K562 (cell line): ENCODE measurements around the gene STK4. TPM values are rescaled to one million over a fixed set of nuclear protein-coding genes. Genes with fewer than 3 reads are reported as not detected.

Experiments
- BCLAF1 ChIP-seq, 2 experiments: fragments of 450-650 bp in 1 of 2; IDR thresholded peaks; 2 replicates each; pipeline ENCODE4 v1.6.1; 2011 to 2017; ENCODE audit warnings: low read depth in 2 of 2, antibody characterized with exemption in 1 of 2, borderline replicate concordance in 1 of 2, low read length in 1 of 2, mild to moderate bottlenecking in 1 of 2, mixed read lengths in 1 of 2; ENCODE audit not compliant: control insufficient read depth in 1 of 2
- BDP1 ChIP-seq: IDR thresholded peaks from 3 replicates; pipeline ENCODE4 v1.6.1; 2011; ENCODE audit not compliant: insufficient read length, insufficient read depth
- DNMT1 ChIP-seq: fragments of 450-650 bp; IDR thresholded peaks from 2 replicates; pipeline ENCODE4 v1.6.1; 2016; ENCODE audit warnings: antibody characterized with exemption, mild to moderate bottlenecking
- NEUROD1 ChIP-seq: fragments of 150-350 bp; IDR thresholded peaks from 2 replicates; pipeline ENCODE4 v1.6.1; 2014; ENCODE audit warnings: borderline replicate concordance, low read length, low read depth; ENCODE audit not compliant: partially characterized antibody
- POLR2AphosphoS5 ChIP-seq: IDR thresholded peaks from 2 replicates; pipeline ENCODE4 v1.6.1; 2011; ENCODE audit warnings: mild to moderate bottlenecking, low read depth, low read length, moderate library complexity; ENCODE audit not compliant: control insufficient read depth, insufficient read depth
- SAP30 ChIP-seq: fragments of 200-600 bp; sonication (generic); IDR thresholded peaks from 2 replicates; pipeline ENCODE4 v1.6.1; 2012; ENCODE audit warnings: borderline replicate concordance, low read depth, mild to moderate bottlenecking, moderate library complexity, low read length, control low read depth, inconsistent platforms; ENCODE audit not compliant: insufficient read depth, poor library complexity, severe bottlenecking
- SMAD1 ChIP-seq: fragments of 150-350 bp; IDR thresholded peaks from 2 replicates; pipeline ENCODE4 v1.6.1; 2014; ENCODE audit warnings: low read length, low read depth; ENCODE audit not compliant: partially characterized antibody
- SREBF1 ChIP-seq: fragments of 150-350 bp; IDR thresholded peaks from 2 replicates; pipeline ENCODE4 v1.6.1; 2014; ENCODE audit warnings: antibody characterized with exemption, low read depth, low read length, borderline replicate concordance
- TCF15 ChIP-seq: fragments of 250-450 bp; sonication (Bioruptor Pico); IDR thresholded peaks from 2 replicates; pipeline ENCODE4 v1.8.0; 2022; ENCODE audit warnings: moderate library complexity, mild to moderate bottlenecking, inconsistent platforms
- U2AF2 ChIP-seq: fragments of 200-400 bp; formaldehyde crosslinking; optimal IDR thresholded peaks from 2 replicates; pipeline ENCODE3; 2017; ENCODE audit warnings: low read depth, mild to moderate bottlenecking, low read length
- ZFX ChIP-seq: sonication (generic); formaldehyde crosslinking; IDR thresholded peaks from 2 replicates; pipeline ENCODE4 v1.8.0; 2022; ENCODE audit warnings: mild to moderate bottlenecking, missing genetic modification reagents, moderate library complexity
- ZNF197 ChIP-seq: fragments of 200-800 bp; sonication (Bioruptor generic); IDR thresholded peaks from 2 replicates; pipeline ENCODE4 v1.6.1; 2016; ENCODE audit warnings: low read depth, missing genetic modification characterization, missing compliant biosample characterization
- ZNF318 ChIP-seq, 2 experiments: fragments of 450-650 bp; IDR thresholded peaks; 2 replicates each; pipeline ENCODE4 v1.6.1; 2016; ENCODE audit warnings: mild to moderate bottlenecking in 2 of 2, borderline replicate concordance in 1 of 2, low read depth in 1 of 2, moderate library complexity in 1 of 2
- ZNF41 ChIP-seq: fragments of 250-450 bp; sonication (Bioruptor Pico); conservative IDR thresholded peaks from 2 replicates; pipeline ENCODE4 v1.4.0; 2020; ENCODE audit warnings: mild to moderate bottlenecking
- polyA plus RNA-seq, 8 experiments: library from polyadenylated mRNA; depleted of rRNA in 4 of 8; stranded (reverse) in 5 of 8; unstranded in 3 of 8; fragments of >200 nt; fragmentation: Nextera tagmentation in 2 of 8; fragmentation: Illumina TruSeq in 1 of 8; extraction: Ambion mirVana in 2 of 8; extraction: Trizol in 1 of 8; gene quantifications; 2 replicates each; pipeline versions ENCODE4 v1.2.1 to v1.2.3, GENCODE V29; 2011 to 2014; ENCODE audit warnings: inconsistent platforms in 1 of 8, missing spikeins in 1 of 8
- total RNA-seq, 7 experiments: library from RNA; depleted of rRNA in 6 of 7; stranded (reverse); fragments of >200 nt in 6 of 7; fragmentation: Illumina TruSeq in 2 of 7; extraction: Trizol in 2 of 7; gene quantifications; 2 replicates each; pipeline versions ENCODE4 v1.2.1 to v1.2.3, GENCODE V29; 2011 to 2021; ENCODE audit warnings: low replicate concordance in 1 of 7

The STK4 gene
- total and polyA plus RNA-seq, 9 of the 15 experiments (the other 6 are each of a cell fraction or from before 2014, with no cell fraction given), result 11.9 to 30.6 (median 22.2) TPM

- TF ChIP-seq ZFX (CRISPR knock-in tag) (no peak), BDP1 (no peak), ZNF197 (no peak), ZNF41 (CRISPR knock-in tag) (no peak), BCLAF1 (IDR thresholded peaks at IDR 0.05; ENCODE audit: borderline replicate concordance in 1 of 2, control insufficient read depth in 1 of 2, low read depth in 2 of 2, low read length in 1 of 2) (no peak), U2AF2 (no peak), ZNF318 (IDR thresholded peaks at IDR 0.05; ENCODE audit: borderline replicate concordance in 1 of 2, low read depth in 1 of 2) (0 out of 4 replicates have a peak, but pooled peaks of 1 of the 2 experiments have one; percentile 21), TCF15 (CRISPR knock-in tag) (no peak), SMAD1 (no peak), DNMT1 (no peak), SAP30 (no peak), POLR2AphosphoS5 (no peak), SREBF1 (no peak), NEUROD1 (peak; percentile 55)
Measured at GRCh38 chr20:45036044-45036755, 69.9 kb downstream of the STK4 start (continued).
